HepG2 (cell line): ENCODE measurements around the gene MICAL1. TPM values are rescaled to one million over a fixed set of nuclear protein-coding genes. Genes with fewer than 3 reads are reported as not detected.

ENCODE experiments used
- ATAC-seq: fragments of 200-7000 bp; cut with Tn5 transposase; 3 replicates; pipeline ENCODE4 v1.9.1; 2020; ENCODE audit warnings: mild to moderate bottlenecking, moderate library complexity
- BruUV-seq: library from RNA; stranded (reverse); fragments of 400-500 nt; replicated peaks from 2 replicates; lab custom pipeline; 2021; lab: Mats Ljungman, UMichigan
- CTCF ChIA-PET: fragments of 300-600 bp; formaldehyde crosslinking; extraction: SDS; loops from one replicate; lab custom pipeline; 2021; ENCODE audit warnings: low total read pairs, inconsistent platforms, low intra/inter-chr PET ratio; lab: Yijun Ruan, JAX
- POLR2A ChIA-PET: fragments of 350-600 bp; sonication (Branson Sonifier 250); formaldehyde crosslinking; loops from one replicate; lab custom pipeline; 2020; ENCODE audit warnings: antibody characterized with exemption, inconsistent platforms; lab: Yijun Ruan, JAX
- DNase-seq: peaks from one replicate; pipeline ENCODE4 v3.0.0-alpha.2; 2015; ENCODE audit warnings: low spot score
- FAIRE-seq: peaks from 3 replicates; lab custom pipeline; 2011; peaks lifted over from hg19 to GRCh38; lab: Jason Lieb, UNC
- H2AFZ ChIP-seq: one replicate; pipeline ENCODE4 v1.6.1; 2011; ENCODE audit warnings: low read length, inconsistent platforms
- H3K27ac ChIP-seq: fragments of 300-600 bp; 3 replicates; pipeline ENCODE4 v1.8.0; 2011; ENCODE audit warnings: mixed run types, mild to moderate bottlenecking, mixed read lengths, low read length, inconsistent platforms; ENCODE audit not compliant: insufficient read depth; ENCODE audit errors: extremely low read length
- H3K27me3 ChIP-seq, 2 experiments: fragments of 200-600 bp in 1 of 2; 2 replicates in 1 of 2; 3 replicates in 1 of 2; pipeline versions ENCODE4 v1.6.0 to v1.8.0; 2011; ENCODE audit warnings: low read length in 2 of 2, mild to moderate bottlenecking in 2 of 2, moderate library complexity in 2 of 2, inconsistent platforms in 1 of 2; ENCODE audit not compliant: insufficient read depth in 2 of 2, control insufficient read depth in 1 of 2
- H3K36me3 ChIP-seq, 2 experiments: fragments of 200-600 bp in 1 of 2; replicated peaks in 1 of 2; 2 replicates in 1 of 2; 3 replicates in 1 of 2; pipeline versions ENCODE4 v1.5.1 to v1.8.0; 2011; ENCODE audit warnings: low read length in 2 of 2, inconsistent platforms in 1 of 2; ENCODE audit not compliant: insufficient read depth in 2 of 2, control insufficient read depth in 1 of 2
- H3K4me1 ChIP-seq: 2 replicates; pipeline ENCODE4 v1.5.1; 2012; ENCODE audit warnings: low read length, inconsistent platforms; ENCODE audit not compliant: insufficient read depth
- H3K4me2 ChIP-seq: 2 replicates; pipeline ENCODE4 v1.6.0; 2011; ENCODE audit warnings: low read depth, low read length, inconsistent platforms
- H3K4me3 ChIP-seq, 3 experiments: fragments of 200-600 bp in 1 of 3; sonication (generic), shearing (Covaris generic) in 1 of 3; replicated peaks in 1 of 3; 2 replicates each; pipeline ENCODE4 v1.5.1; 2011 to 2016; ENCODE audit warnings: low read length in 3 of 3, inconsistent platforms in 2 of 3, low read depth in 2 of 3, mild to moderate bottlenecking in 2 of 3, control low read depth in 1 of 3, mixed read lengths in 1 of 3; ENCODE audit not compliant: insufficient read depth in 1 of 3
- H3K79me2 ChIP-seq: one replicate; pipeline ENCODE4 v1.6.1; 2011; ENCODE audit warnings: low read length, inconsistent platforms; ENCODE audit not compliant: insufficient read depth
- H3K9ac ChIP-seq: 2 replicates; pipeline ENCODE4 v1.6.0; 2011; ENCODE audit warnings: mild to moderate bottlenecking, low read depth, low read length, inconsistent platforms; ENCODE audit not compliant: insufficient read depth
- H3K9me3 ChIP-seq: 2 replicates; pipeline ENCODE4 v1.5.1; 2012; ENCODE audit warnings: mild to moderate bottlenecking, low read length
- H4K20me1 ChIP-seq: 2 replicates; pipeline ENCODE4 v1.6.0; 2011; ENCODE audit warnings: inconsistent platforms, mild to moderate bottlenecking, low read length, moderate library complexity; ENCODE audit not compliant: insufficient read depth
- DZIP1 ChIP-seq: sonication (generic); formaldehyde crosslinking; IDR thresholded peaks from 2 replicates; pipeline ENCODE4 v1.5.0; 2020; ENCODE audit warnings: mild to moderate bottlenecking, missing genetic modification reagents
- ISL2 ChIP-seq: sonication (generic); formaldehyde crosslinking; IDR thresholded peaks from 2 replicates; pipeline ENCODE4 v1.5.0; 2020; ENCODE audit warnings: missing genetic modification reagents
- ZNF564 ChIP-seq: sonication (generic); formaldehyde crosslinking; IDR thresholded peaks from 2 replicates; pipeline ENCODE4 v1.8.1; 2023; ENCODE audit warnings: mild to moderate bottlenecking, missing genetic modification reagents
- WGBS: methylation state at CpG from one replicate; pipeline ENCODE4 v1.1.6; 2017; ENCODE audit warnings: low lambda C conversion rate; 5-methylcytosine and 5-hydroxymethylcytosine counted together
- in situ Hi-C: cut with HindIII; loops from 2 replicates; pipeline ENCODE4 v1.10.0; 2017; ENCODE audit warnings: low pct_unique_long_range_greater_than_20kb; ENCODE audit not compliant: extremely low pct_ligation_motif_present
- intact Hi-C: fragments of 100-400 bp; cut with micrococcal nuclease; formaldehyde crosslinking; loops from one replicate; pipeline ENCODE4 v1.10.0; 2022; ENCODE audit not compliant: unreplicated experiment
- polyA plus RNA-seq, 8 experiments: library from polyadenylated mRNA; depleted of rRNA in 3 of 8; stranded (reverse) in 7 of 8; unstranded in 1 of 8; fragments of >200 nt; fragmentation: Illumina TruSeq in 4 of 8; extraction: Trizol in 4 of 8; gene quantifications; 2 replicates each; pipeline versions ENCODE4 v1.2.1 to v1.2.3, GENCODE V29; 2011 to 2016; ENCODE audit warnings: low read depth in 4 of 8, missing spikeins in 1 of 8, mixed read lengths in 1 of 8; ENCODE audit not compliant: insufficient read depth in 1 of 8
- total RNA-seq, 5 experiments: library from RNA; depleted of rRNA; stranded (reverse); fragments of >200 nt; fragmentation: Illumina TruSeq; extraction: Trizol; gene quantifications; 2 replicates each; pipeline ENCODE4 v1.2.3, GENCODE V29; 2016; ENCODE audit warnings: low read depth in 1 of 5

Gene MICAL1
- total and polyA plus RNA-seq, 2 of the 13 experiments (the other 11 are each of a cell fraction or from before 2014, with no cell fraction given): 6.9 to 39.0 TPM

GRCh38 chr6:109456710-109457561, 1.4 kb upstream of the MICAL1 start:
- ChIA-PET POLR2A (interaction anchor here (5.4 kb wide), 1 partner anchor 16 kb away, joined by 22 read pairs; the partner anchor contains the start of genes PPIL6 and SMPD2), CTCF (no interaction called here)
- WGBS: 77% methylated on average over 16 of the region's 16 CpGs
- FAIRE-seq (no peak), ATAC-seq (no peak), DNase-seq (no peak)
- H3K9me3 ChIP-seq: no peaks in the 10 kb centered on the region
- no peaks in the 10 kb centered on the region for H4K20me1 ChIP-seq
- peak overlapping the region; percentile 77; the same call in 1 of the 2 replicates for H3K4me2 ChIP-seq
- peaks cover 20% of the 10 kb centered on the region for H3K4me1 ChIP-seq
- peaks cover 0 to 3% of the 10 kb centered on the region in 2 experiments; a peak in 1 of 5 replicates for H3K36me3 ChIP-seq
- no peak overlapping the region for H3K9ac ChIP-seq
- in situ Hi-C loops (no loop called here), intact Hi-C loops (loop anchor here (5.0 kb wide), 1 partner anchor 270 kb away; no protein-coding TSS in a partner anchor)
- peak overlapping the region in 2 of 3 experiments; percentile 66 to 92; a peak in 2 of 6 replicates for H3K4me3 ChIP-seq
- H3K27me3 ChIP-seq: no peaks in the 10 kb centered on the region
- H2AFZ ChIP-seq: no peak overlapping the region
- no TSS peak for BruUV-seq
- TF ChIP-seq ZNF564 (CRISPR knock-in tag) (no peak), DZIP1 (0 out of 2 replicates have a peak, but pooled peaks have one; percentile 10), ISL2 (CRISPR knock-in tag) (no peak)
- no peak overlapping the region for H3K27ac ChIP-seq
- no peaks in the 10 kb centered on the region for H3K79me2 ChIP-seq
